ENCODE data around the gene XAB2. TPM values are rescaled to one million over a fixed set of nuclear protein-coding genes. Genes with fewer than 3 reads are reported as not detected.

The XAB2 gene
- total RNA-seq, 1 donor from 2014 or later = 43.9 TPM

GRCh38 chr19:7628589-7629311, 595 bp downstream of the XAB2 start:
- DNase-seq (ENCODE audit: low spot score in 2 of 2, unreplicated experiment in 2 of 2) = no peak
- TF ChIP-seq, protein P1, sequence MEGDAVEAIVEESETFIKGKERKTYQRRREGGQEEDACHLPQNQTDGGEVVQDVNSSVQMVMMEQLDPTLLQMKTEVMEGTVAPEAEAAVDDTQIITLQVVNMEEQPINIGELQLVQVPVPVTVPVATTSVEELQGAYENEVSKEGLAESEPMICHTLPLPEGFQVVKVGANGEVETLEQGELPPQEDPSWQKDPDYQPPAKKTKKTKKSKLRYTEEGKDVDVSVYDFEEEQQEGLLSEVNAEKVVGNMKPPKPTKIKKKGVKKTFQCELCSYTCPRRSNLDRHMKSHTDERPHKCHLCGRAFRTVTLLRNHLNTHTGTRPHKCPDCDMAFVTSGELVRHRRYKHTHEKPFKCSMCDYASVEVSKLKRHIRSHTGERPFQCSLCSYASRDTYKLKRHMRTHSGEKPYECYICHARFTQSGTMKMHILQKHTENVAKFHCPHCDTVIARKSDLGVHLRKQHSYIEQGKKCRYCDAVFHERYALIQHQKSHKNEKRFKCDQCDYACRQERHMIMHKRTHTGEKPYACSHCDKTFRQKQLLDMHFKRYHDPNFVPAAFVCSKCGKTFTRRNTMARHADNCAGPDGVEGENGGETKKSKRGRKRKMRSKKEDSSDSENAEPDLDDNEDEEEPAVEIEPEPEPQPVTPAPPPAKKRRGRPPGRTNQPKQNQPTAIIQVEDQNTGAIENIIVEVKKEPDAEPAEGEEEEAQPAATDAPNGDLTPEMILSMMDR (IDR thresholded peaks at IDR 0.05; ENCODE audit: unreplicated experiment) = no peak
- no peaks in the 10 kb centered on the region for H3K27me3 Mint-ChIP-seq (ENCODE audit: low read depth)
- H3K27ac Mint-ChIP-seq = peak overlapping the region; percentile 99
- H3K4me1 Mint-ChIP-seq = peaks cover 31% of the 10 kb centered on the region
- peak overlapping the region; percentile 95 for H3K4me3 Mint-ChIP-seq
- no peaks in the 10 kb centered on the region for H3K9me3 Mint-ChIP-seq
- H3K36me3 Mint-ChIP-seq = peaks cover 9% of the 10 kb centered on the region

- peak overlapping the region; percentile 95 for H3K4me3 Mint-ChIP-seq
- peaks cover 16% of the 10 kb centered on the region for H3K36me3 Mint-ChIP-seq
- H3K4me1 Mint-ChIP-seq = peaks cover 31% of the 10 kb centered on the region
- H3K27me3 Mint-ChIP-seq (ENCODE audit: low read depth) = no peaks in the 10 kb centered on the region
- H3K9me3 Mint-ChIP-seq = no peaks in the 10 kb centered on the region
- no peak overlapping the region for H3K27ac Mint-ChIP-seq
- no peak for DNase-seq (ENCODE audit: low spot score in 2 of 2, unreplicated experiment in 2 of 2)
- TF ChIP-seq, protein P1 (IDR thresholded peaks at IDR 0.05; ENCODE audit: unreplicated experiment) = no peak
Measured at GRCh38 chr19:7627166-7627565, 2.2 kb downstream of the XAB2 start.

DNA sequence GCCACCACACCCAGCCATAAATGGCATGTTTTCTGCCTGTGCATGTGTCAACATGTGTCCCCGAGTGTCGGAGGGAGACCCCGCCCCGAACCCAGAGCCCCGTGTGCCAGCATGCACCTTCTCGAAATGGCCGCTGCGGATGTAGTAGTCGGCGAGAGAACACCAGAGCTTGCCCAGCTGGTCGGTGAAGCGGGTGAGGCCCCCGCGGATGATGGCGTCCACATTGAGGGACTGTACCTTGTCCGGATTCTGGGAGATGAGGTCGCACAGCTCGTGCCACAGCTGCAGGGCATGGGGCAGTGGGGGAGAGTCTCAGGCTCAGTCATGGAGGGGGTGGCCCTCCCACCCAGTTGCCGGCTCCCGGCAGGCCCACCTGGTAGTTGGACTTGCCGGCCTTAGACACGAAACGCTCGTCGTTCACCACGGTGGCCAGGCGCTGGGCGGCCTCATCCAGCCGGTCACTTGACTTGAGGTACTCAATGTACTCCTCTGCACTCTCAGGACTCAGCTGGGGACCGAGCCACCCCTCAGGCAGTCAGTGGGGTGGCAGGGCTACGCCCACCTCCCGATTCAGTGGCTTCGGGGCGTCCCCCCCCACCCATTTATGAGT, 3.5 kb downstream of the XAB2 start:
- Mint-ChIP-seq H3K4me3 (no peak overlapping the region), H3K36me3 (peaks cover 25% of the 10 kb centered on the region), H3K27me3 (ENCODE audit: low read depth) (no peaks in the 10 kb centered on the region), H3K4me1 (peaks cover 29% of the 10 kb centered on the region), H3K27ac (no peak overlapping the region), H3K9me3 (no peaks in the 10 kb centered on the region)
- TF ChIP-seq, protein P1 (IDR thresholded peaks at IDR 0.05; ENCODE audit: unreplicated experiment) = no peak
- DNase-seq (ENCODE audit: low spot score in 2 of 2, unreplicated experiment in 2 of 2) = no peak

DNA sequence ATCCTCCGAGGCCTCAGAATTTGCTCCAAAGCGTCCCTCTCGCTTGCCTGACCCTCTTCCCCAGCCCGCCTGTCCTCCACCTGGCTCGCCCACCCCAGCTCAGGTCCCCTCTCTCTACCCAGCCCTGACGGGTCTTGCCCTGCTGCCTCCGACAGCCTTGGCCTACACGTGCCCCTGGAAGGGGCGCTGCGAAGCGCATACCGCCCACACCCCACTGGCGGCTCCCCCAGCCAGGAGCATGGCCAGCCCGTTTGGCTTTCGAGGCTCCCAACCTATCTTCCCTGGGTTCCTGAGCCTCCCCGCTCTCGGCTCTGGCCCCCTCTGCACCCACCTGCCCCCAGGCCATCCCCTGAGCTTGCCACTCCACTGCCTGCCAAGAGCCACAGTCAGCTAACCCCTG, 4.5 kb downstream of the XAB2 start:
- no peak for DNase-seq (ENCODE audit: low spot score in 2 of 2, unreplicated experiment in 2 of 2)
- Mint-ChIP-seq H3K27me3 (ENCODE audit: low read depth) (no peaks in the 10 kb centered on the region), H3K4me3 (no peak overlapping the region), H3K36me3 (peaks cover 25% of the 10 kb centered on the region), H3K27ac (no peak overlapping the region), H3K9me3 (no peaks in the 10 kb centered on the region), H3K4me1 (peaks cover 20% of the 10 kb centered on the region)
- TF ChIP-seq, protein P1 (IDR thresholded peaks at IDR 0.05; ENCODE audit: unreplicated experiment) = no peak

DNA sequence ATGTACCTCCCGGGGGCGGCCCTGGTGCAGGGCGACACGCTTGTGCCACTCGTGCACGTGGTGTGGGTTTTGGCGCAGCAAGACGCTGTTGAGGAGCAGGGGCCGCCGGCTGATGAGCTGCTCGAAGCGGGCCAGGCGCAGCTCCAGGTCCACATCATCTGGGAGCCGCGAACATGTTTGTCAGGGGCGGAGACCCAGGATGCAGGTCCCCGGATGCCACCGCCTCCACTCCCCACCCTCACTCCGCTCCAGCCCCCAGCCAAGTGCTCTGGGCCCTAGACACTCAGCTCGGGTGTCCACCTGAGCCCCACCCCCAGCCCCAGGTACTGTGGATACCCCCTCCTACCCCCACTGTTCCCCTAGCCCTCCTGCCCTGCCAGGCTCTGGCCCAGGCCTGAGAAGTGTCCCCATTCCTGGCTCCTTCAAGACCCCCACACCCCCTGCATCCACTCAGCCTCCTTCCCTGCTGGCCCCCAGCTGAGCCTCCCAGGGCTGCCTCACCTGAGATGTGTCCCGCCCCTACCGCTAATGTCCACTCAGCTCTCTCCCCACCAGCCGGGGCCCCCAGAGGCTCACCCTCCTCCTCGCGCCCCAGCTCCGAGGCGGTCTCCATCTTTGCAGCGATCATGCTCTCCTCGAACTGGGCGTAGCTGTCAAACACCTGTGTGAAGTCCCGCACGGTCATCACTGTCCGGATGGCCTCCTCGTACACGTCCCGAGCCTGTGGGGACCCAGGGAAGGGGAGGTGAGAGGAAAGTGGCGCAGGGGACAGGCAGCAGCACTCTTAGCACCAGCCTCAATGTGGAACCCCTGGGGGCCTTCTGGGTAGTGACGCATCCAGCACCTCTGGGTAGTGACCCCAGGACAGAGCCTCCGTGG, 5.4 kb downstream of the XAB2 start:
- no peak for DNase-seq (ENCODE audit: low spot score in 2 of 2, unreplicated experiment in 2 of 2)
- Mint-ChIP-seq H3K9me3 (no peaks in the 10 kb centered on the region), H3K4me1 (peaks cover 11% of the 10 kb centered on the region), H3K4me3 (no peak overlapping the region), H3K36me3 (peaks cover 22% of the 10 kb centered on the region), H3K27me3 (ENCODE audit: low read depth) (no peaks in the 10 kb centered on the region), H3K27ac (no peak overlapping the region)
- TF ChIP-seq, protein P1 (IDR thresholded peaks at IDR 0.05; ENCODE audit: unreplicated experiment) = no peak
